Measurements from ENCODE around the gene SERPINE2.
"Not testable (repeated sequence)": the region's sequence is repeated elsewhere in the genome, so short reads cannot be mapped to it uniquely, and the experiment has no call there.

SERPINE2 gene

DNA sequence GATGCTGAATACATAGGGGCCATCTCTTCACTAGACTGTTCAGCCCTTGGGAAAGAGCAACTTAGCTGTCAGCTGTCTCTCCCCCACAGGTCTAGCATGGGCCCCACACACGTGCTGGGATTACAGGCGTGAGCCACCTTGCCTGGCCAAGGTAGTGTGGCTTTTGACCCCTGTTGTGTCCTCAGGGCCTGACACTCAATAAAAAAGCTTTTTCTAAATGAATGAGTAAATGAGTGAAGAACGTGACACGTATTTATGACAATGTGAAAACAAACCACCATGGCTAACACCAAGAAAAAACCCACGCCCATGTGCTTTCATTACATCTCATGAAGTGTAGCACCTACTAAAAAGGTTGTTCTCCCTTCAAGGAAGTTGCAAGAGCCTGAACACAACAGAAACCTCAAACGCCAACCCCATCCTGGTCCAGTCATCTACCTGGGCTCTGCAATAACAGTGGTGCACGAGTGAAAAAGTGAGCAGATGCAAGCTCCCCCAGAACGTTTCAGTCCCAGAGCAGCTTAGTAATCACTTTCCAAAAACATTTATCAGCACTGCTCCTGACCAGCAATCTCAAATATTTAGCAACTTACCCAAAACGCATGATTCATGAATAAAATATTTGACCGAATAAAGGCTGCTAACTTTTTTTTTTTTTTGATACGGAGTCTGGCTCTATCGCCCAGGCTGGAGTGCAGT is 97.4 kb downstream of the SERPINE2 start:
- H3K9me3 ChIP-seq (ENCODE audit: insufficient read depth, low read depth, low read length) = no peaks in the 10 kb centered on the region
- no peaks in the 10 kb centered on the region for H3F3A ChIP-seq (ENCODE audit: low read depth)
- H2AFZ ChIP-seq (ENCODE audit: low read length) = no peak overlapping the region
- H3K4me2 ChIP-seq (ENCODE audit: low read depth, low read length, poor library complexity, severe bottlenecking) = peak overlapping the region; percentile 48
- H3K9ac ChIP-seq (ENCODE audit: low read depth, low read length, poor library complexity, severe bottlenecking) = no peak overlapping the region
- H3K9me2 ChIP-seq (replicated peaks; ENCODE audit: low read depth, low read length) = no peaks in the 10 kb centered on the region
- peaks cover 7% of the 10 kb centered on the region for H4K20me1 ChIP-seq (ENCODE audit: insufficient read depth, low read length, poor library complexity, severe bottlenecking)
- no peaks in the 10 kb centered on the region for H3K27me3 ChIP-seq (ENCODE audit: insufficient read depth, low read length, poor library complexity, severe bottlenecking)
- TF ChIP-seq EZH2phosphoT487 (IDR thresholded peaks at IDR 0.05; ENCODE audit: borderline replicate concordance) = no peak
- TF ChIP-seq, protein P1, sequence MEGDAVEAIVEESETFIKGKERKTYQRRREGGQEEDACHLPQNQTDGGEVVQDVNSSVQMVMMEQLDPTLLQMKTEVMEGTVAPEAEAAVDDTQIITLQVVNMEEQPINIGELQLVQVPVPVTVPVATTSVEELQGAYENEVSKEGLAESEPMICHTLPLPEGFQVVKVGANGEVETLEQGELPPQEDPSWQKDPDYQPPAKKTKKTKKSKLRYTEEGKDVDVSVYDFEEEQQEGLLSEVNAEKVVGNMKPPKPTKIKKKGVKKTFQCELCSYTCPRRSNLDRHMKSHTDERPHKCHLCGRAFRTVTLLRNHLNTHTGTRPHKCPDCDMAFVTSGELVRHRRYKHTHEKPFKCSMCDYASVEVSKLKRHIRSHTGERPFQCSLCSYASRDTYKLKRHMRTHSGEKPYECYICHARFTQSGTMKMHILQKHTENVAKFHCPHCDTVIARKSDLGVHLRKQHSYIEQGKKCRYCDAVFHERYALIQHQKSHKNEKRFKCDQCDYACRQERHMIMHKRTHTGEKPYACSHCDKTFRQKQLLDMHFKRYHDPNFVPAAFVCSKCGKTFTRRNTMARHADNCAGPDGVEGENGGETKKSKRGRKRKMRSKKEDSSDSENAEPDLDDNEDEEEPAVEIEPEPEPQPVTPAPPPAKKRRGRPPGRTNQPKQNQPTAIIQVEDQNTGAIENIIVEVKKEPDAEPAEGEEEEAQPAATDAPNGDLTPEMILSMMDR (conservative IDR thresholded peaks at IDR 0.05; ENCODE audit: low read length) = no peak
- H3K79me2 ChIP-seq (ENCODE audit: insufficient read depth, low read length) = peaks cover 57% of the 10 kb centered on the region
- no peaks in the 10 kb centered on the region for H3K36me3 ChIP-seq (ENCODE audit: insufficient read depth, low read length)
- peak overlapping the region; percentile 21 for H3K4me3 ChIP-seq (ENCODE audit: low read length, poor library complexity, severe bottlenecking)
- H3K4me1 ChIP-seq (ENCODE audit: insufficient read depth, low read length, poor library complexity, severe bottlenecking) = peaks cover 43% of the 10 kb centered on the region

DNA sequence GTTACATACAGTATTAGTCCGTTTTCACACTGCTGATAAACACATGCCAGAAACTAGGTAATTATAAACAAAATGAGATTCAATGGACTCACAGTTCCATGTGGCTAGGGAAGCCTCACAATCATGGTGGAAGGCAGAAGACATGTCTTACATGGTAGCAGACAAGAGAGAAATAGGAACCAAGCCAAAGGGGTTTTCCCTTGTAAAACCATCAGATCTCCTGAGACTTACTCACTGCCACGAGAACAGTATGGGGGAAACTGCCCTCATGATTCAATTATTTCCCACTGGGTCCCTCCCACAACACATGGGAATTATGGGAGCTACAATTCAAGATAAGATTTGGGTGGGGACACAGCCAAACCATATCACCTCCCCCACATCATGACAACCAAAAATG is 99.6 kb downstream of the SERPINE2 start:
- peak overlapping the region; percentile 26 for H3K4me2 ChIP-seq (ENCODE audit: low read depth, low read length, poor library complexity, severe bottlenecking)

DNA sequence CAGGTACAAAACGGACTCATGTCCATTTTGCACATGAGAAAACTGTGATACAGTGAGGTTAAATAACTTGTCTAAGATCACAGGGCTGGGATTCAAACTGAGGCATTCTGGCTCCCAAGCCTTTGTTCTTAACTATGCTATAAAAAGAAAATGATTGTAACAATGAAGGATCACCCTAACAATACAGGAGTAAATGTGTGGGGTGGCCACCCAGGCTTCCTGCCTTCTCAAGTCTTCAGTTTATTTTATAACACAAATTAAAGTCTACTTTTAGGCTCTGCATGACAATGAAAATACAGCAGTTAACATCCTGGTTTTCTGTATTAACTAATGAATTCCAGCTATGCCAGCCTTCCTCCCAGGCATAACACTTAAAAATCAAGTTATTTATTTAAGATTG is 101.6 kb downstream of the SERPINE2 start:
- H4K20me1 ChIP-seq (ENCODE audit: insufficient read depth, low read length, poor library complexity, severe bottlenecking) = peaks cover 11% of the 10 kb centered on the region
- no peak overlapping the region for H3K4me2 ChIP-seq (ENCODE audit: low read depth, low read length, poor library complexity, severe bottlenecking)
- H3K4me1 ChIP-seq (ENCODE audit: insufficient read depth, low read length, poor library complexity, severe bottlenecking) = peaks cover 26% of the 10 kb centered on the region
- peaks cover 60% of the 10 kb centered on the region for H3K79me2 ChIP-seq (ENCODE audit: insufficient read depth, low read length)
- no peaks in the 10 kb centered on the region for H3K9me2 ChIP-seq (replicated peaks; ENCODE audit: low read depth, low read length)
- no peak overlapping the region for H3K9ac ChIP-seq (ENCODE audit: low read depth, low read length, poor library complexity, severe bottlenecking)
- H3K36me3 ChIP-seq (ENCODE audit: insufficient read depth, low read length) = no peaks in the 10 kb centered on the region
- TF ChIP-seq, protein P1 (conservative IDR thresholded peaks at IDR 0.05; ENCODE audit: low read length) = no peak
- TF ChIP-seq EZH2phosphoT487 (IDR thresholded peaks at IDR 0.05; ENCODE audit: borderline replicate concordance) = no peak
- no peak overlapping the region for H3K4me3 ChIP-seq (ENCODE audit: low read length, poor library complexity, severe bottlenecking)
- no peak overlapping the region for H2AFZ ChIP-seq (ENCODE audit: low read length)
- no peaks in the 10 kb centered on the region for H3F3A ChIP-seq (ENCODE audit: low read depth)
- no peaks in the 10 kb centered on the region for H3K27me3 ChIP-seq (ENCODE audit: insufficient read depth, low read length, poor library complexity, severe bottlenecking)
- no peaks in the 10 kb centered on the region for H3K9me3 ChIP-seq (ENCODE audit: insufficient read depth, low read depth, low read length)

More for the DNA sequence above, 99.6 kb downstream of the SERPINE2 start:
- H3K4me1 ChIP-seq (ENCODE audit: insufficient read depth, low read length, poor library complexity, severe bottlenecking) = peaks cover 37% of the 10 kb centered on the region
- not testable (repeated sequence) for H3F3A ChIP-seq (ENCODE audit: low read depth); H3K9ac ChIP-seq (ENCODE audit: low read depth, low read length, poor library complexity, severe bottlenecking); H3K4me3 ChIP-seq (ENCODE audit: low read length, poor library complexity, severe bottlenecking); H3K36me3 ChIP-seq (ENCODE audit: insufficient read depth, low read length); H3K9me3 ChIP-seq (ENCODE audit: insufficient read depth, low read depth, low read length); H2AFZ ChIP-seq (ENCODE audit: low read length); H3K27me3 ChIP-seq (ENCODE audit: insufficient read depth, low read length, poor library complexity, severe bottlenecking); H3K9me2 ChIP-seq (replicated peaks; ENCODE audit: low read depth, low read length)
- peaks cover 11% of the 10 kb centered on the region for H4K20me1 ChIP-seq (ENCODE audit: insufficient read depth, low read length, poor library complexity, severe bottlenecking)
- H3K79me2 ChIP-seq (ENCODE audit: insufficient read depth, low read length) = peaks cover 63% of the 10 kb centered on the region

DNA sequence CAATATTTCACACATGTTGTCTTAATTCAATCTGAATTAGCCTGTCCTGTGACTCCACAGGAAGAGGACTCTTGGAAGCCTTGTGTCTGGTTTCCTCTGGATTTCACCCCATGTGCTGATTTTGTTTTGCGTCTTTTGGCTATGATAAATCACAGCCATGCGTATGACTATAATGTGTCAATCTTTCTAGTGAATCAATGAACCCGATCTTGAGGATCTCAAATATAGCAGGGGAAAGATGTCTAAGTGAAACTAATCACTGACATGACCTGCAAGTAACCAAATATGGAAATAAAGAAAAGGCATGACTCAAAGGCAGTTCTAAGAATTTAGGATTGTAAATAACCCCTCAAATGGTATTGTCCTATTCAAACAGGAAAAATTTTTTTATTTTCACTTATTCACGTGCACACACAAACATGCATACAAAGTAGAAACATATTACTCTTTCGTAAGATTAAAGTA is 102.2 kb downstream of the SERPINE2 start:
- TF ChIP-seq, protein P1 (conservative IDR thresholded peaks at IDR 0.05; ENCODE audit: low read length) = no peak
- TF ChIP-seq EZH2phosphoT487 (IDR thresholded peaks at IDR 0.05; ENCODE audit: borderline replicate concordance) = no peak
- no peaks in the 10 kb centered on the region for H3K9me2 ChIP-seq (replicated peaks; ENCODE audit: low read depth, low read length)
- no peak overlapping the region for H3K9ac ChIP-seq (ENCODE audit: low read depth, low read length, poor library complexity, severe bottlenecking)
- H3K36me3 ChIP-seq (ENCODE audit: insufficient read depth, low read length) = no peaks in the 10 kb centered on the region
- H3K4me3 ChIP-seq (ENCODE audit: low read length, poor library complexity, severe bottlenecking) = no peak overlapping the region
- peaks cover 62% of the 10 kb centered on the region for H3K79me2 ChIP-seq (ENCODE audit: insufficient read depth, low read length)
- H4K20me1 ChIP-seq (ENCODE audit: insufficient read depth, low read length, poor library complexity, severe bottlenecking) = peaks cover 11% of the 10 kb centered on the region
- no peaks in the 10 kb centered on the region for H3K27me3 ChIP-seq (ENCODE audit: insufficient read depth, low read length, poor library complexity, severe bottlenecking)
- H3K4me1 ChIP-seq (ENCODE audit: insufficient read depth, low read length, poor library complexity, severe bottlenecking) = peaks cover 26% of the 10 kb centered on the region
- no peaks in the 10 kb centered on the region for H3K9me3 ChIP-seq (ENCODE audit: insufficient read depth, low read depth, low read length)
- no peak overlapping the region for H2AFZ ChIP-seq (ENCODE audit: low read length)
- no peak overlapping the region for H3K4me2 ChIP-seq (ENCODE audit: low read depth, low read length, poor library complexity, severe bottlenecking)
- no peaks in the 10 kb centered on the region for H3F3A ChIP-seq (ENCODE audit: low read depth)
